Right renal cortex interstitium (tissue), 3 donors: Measurements from ENCODE around the gene ESPN. TPM values are rescaled to one million over a fixed set of nuclear protein-coding genes. Genes with fewer than 3 reads are reported as not detected.

Experiments used
- DNase-seq, 3 donors: peaks; one replicate each; pipeline ENCODE4 v3.0.0-alpha.2; 2013; ENCODE audit warnings: low read depth in 3 of 3, low spot score in 2 of 3
- polyA plus RNA-seq, 3 donors: library from polyadenylated mRNA; unstranded; fragments of 120-200 nt; gene quantifications; one replicate each; pipeline ENCODE4 v1.2.1, GENCODE V29; 2013; ENCODE audit not compliant: insufficient read length in 3 of 3

Gene ESPN
- polyA plus RNA-seq, 3 donors: 10.4 to 14.4 (median 12.2) TPM

GRCh38 chr1:6461538-6462411 is 37.2 kb downstream of the ESPN start:
- no peak for DNase-seq

- DNase-seq: no peak
These were observed 38.0 kb downstream of the ESPN start for GRCh38 chr1:6462412-6463119.

- DNase-seq: no peak
These were observed 38.5 kb downstream of the ESPN start for GRCh38 chr1:6463120-6463412.

- no peak for DNase-seq
These were observed 39.9 kb downstream of the ESPN start for GRCh38 chr1:6464514-6464836.

DNA sequence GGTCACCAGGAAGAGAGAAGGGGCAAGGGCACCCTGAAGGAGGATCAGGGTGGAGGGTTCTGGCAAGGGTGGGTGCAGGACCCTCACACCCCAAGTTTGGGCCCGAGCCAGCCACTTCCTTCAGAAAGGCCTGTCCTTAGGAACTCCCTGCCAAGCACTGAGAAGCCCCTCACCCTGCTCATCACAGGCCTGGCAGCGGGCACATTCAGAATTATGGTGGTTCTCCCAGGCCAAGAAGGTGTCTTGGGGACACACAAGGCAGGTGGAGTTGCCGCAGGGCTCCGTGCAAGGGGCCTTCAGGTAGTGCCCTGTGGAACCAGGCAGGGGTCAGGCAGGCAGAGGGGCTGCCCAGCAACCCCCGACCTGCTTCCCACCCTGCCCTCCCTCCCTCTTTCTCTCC is 40.3 kb downstream of the ESPN start:
- DNase-seq: no peak

DNA sequence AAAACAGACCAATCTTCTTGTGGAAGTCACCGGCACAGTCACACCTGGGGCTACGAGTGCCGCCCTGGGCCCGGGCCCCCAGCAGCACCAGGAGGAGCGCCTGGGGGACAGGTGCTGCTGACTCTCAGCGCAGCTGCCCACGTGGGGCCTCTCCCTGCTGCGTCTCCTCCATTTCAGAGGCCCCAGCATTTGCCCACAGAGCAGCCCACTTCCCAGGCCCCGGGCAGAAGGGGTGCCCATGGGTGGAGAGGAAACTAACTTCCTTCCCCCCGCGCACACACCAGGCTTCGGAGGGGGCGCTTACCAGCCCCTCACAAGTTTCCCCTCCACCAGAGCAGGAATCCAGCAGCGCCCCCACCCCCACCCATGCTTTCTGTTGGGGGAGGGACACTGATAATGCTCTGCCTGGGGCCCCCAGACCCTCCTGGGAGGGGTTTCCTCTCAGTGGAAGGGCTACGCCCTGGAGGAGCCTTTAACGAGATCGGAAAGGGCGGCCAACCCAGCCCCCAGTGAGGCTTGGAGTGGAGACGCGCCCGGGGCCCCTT is 41.0 kb downstream of the ESPN start:
- no peak for DNase-seq

DNA sequence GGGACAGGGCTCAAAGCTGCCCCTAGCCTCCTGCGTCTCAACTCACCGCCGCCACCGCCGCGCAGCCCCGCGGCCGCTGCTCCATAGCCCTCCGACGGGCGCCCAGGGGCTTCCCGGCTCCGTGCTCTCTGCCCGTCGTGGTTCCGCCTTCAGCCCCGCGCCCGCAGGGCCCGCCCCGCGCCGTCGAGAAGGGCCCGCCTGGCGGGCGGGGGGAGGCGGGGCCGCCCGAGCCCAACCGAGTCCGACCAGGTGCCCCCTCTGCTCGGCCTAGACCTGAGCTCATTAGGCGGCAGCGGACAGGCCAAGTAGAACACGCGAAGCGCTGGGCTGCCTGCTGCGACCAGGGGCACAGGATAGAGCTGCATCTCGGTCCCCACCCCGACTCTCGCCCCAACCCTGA is 41.4 kb downstream of the ESPN start, which contains the start of gene TNFRSF25:
Gene TNFRSF25 (minus strand): TSS at position 151 of the 400 bp plus-strand sequence. CDS start 66 bp downstream, at position 85.
- no peak for DNase-seq

DNA sequence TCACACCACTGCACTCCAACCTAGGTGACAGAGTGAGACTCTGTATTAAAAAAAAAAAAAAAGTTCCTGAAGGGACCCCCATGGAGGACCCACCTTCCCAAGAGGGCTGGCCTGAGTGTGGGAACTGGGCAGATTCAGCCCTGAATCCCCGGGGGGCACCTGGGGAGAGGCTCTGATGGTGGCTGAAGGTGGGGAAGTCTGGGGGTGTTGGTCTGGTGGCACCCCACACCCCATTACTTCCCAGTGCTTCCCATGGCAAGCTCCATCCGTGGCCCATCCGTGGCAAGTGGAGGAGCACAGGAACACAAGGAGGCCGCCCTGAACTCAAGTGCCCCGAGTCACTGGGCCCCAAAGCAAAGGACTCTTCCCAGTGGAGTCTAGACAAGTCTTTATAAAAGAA is 42.2 kb downstream of the ESPN start:
- no peak for DNase-seq

DNA sequence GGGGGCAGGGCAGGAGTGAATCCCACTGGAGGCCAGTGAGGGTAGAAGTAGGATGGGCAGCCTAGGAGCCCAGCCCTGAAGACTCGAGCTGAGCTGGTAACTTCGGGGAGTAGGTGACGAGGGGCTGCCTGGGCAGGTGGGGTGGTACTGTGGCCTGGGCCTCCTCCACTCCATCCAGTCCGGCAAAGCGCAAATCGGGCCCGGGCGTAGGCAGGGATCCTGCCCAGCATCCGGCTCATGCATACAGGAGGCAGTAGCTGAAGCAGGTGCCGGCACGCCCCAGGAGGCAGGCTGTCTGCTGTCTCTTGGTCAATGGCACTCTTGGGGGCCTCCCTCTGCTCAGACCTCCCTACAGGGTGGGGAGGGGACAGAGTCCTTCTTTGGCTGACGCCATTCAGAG is 42.6 kb downstream of the ESPN start:
- no peak for DNase-seq

DNA sequence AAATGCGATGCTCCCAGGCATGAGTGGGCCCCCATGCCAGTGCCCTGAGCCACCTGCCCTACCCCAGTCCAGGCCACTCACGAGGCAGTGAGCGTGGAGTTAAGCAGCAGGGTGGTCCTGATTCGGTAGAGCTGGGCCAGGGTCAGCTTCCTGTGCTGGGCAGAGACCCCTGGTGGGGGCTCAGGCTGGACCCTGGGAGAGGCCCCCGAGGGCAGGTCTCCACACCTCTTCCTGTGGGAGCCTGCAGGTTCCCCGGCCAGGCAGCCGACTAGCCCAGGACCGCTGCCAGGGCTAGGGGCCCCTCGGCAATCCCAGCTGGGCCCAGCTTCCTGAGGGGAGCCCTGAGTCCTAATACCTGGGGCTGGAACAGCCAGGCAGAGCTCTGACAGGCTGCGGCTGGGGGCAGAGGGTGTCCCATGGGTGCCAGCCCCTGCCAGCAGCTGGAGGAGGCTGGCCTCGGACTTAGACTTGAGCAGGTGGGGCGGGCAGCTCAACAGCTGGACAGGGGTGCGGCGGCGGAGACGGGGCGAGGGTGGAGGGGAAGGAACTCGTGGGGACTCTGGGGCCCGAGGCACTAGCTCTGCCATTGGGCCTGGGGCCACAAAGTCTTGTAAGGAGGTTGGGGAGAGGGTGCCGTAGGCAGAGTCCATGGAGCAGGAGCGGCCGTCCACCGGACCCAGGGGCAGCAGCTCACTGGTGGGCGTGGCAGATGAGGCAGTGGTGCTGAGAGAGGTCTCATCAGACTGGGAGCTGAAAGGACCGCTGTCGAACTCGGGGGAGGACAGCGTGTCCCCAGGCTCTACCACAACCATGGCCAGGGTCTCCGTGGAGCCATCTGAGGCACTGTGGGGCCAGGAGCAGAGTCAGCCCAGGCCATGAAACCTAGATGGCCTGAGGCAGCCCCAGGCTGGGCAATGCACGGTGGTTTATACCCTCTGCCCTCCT is 43.4 kb downstream of the ESPN start:
- DNase-seq: no peak

- no peak for DNase-seq
These were observed 44.3 kb downstream of the ESPN start for GRCh38 chr1:6468729-6469461.

GRCh38 chr1:6470132-6471085 is 45.8 kb downstream of the ESPN start:
- no peak for DNase-seq

DNA sequence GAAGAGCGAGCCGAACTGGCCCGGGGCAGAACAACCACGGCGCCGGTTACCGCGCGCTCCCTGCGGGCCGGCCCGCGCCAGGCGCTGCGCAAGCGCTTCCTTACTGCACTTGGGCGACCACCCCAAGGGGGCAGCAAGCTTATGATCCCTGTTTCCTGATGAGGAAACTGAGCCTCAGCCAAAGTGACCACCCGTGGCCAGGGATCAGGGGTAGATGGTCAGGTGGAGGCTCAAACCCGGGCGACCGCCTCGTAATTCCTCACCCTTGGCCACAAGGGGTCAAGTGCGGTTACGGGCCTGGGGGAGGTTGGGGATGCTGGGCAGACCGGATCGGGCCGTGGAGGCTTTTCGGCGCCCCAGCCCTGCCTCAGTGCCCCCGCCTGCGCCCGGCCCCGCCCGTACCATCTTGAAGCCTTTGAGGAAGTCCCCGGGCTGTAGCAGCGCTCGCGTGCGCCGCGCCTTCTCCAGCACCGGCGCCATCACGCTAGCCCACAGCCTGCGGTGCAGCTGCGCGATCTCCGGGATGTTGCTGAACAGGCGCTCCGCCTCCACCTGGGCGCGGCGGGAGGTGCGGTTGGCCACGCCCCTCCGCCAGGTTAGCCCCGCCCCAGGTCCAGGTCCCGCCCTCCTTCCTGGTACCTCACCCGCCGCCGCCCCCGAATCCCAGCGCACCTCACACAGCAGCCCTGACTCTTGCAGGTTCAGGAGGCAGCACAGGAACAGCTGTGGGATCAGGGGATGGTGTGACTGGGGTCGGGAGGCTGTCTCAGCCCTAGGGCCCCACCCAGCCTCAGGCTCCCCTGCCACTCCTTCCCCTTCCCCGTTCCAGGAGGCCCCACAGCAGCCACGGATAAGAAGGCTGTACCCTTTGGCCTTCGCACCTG is 46.8 kb downstream of the ESPN start:
- no peak for DNase-seq

DNA sequence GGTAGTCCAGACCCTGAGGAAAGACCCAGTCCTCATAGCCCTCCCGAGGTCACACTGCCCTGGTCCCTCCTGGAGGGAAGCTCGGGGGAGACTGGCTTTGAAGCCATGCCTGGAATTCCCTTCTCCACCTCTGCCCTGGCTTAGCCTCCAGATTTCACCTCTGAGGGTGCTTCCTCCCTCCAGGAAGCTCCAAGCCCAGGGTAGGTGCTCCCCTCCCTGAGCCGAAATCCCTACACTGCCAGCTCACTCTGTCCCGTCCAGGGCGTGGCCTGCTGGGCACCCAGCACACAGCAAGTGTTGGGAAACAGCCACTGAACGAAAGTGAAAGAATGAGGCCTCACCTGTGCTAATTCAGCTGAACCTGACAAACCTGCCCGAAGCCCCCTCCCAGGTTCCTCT is 47.4 kb downstream of the ESPN start:
- DNase-seq: no peak

DNA sequence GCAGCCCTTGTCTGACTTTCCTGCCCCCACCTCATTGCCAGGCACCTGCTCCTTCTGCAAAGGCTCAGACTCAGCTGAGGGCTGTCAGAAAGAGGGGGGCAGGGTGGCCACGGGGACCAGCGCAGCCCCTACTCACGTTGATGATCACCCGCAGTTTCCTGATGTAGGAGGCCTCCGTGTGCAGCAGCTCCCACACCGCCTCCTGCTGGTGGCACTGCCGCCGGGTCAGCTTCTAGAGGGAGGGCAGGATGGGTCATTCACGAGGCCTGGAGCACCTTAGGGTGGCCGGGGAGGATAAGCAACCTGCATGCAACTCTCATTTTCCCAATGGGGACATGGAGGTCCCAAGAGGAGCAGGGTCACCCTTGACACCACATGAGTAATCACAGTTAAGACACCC is 47.8 kb downstream of the ESPN start:
- DNase-seq: no peak

- DNase-seq: no peak
These were observed 48.6 kb downstream of the ESPN start for GRCh38 chr1:6473156-6473555.

DNA sequence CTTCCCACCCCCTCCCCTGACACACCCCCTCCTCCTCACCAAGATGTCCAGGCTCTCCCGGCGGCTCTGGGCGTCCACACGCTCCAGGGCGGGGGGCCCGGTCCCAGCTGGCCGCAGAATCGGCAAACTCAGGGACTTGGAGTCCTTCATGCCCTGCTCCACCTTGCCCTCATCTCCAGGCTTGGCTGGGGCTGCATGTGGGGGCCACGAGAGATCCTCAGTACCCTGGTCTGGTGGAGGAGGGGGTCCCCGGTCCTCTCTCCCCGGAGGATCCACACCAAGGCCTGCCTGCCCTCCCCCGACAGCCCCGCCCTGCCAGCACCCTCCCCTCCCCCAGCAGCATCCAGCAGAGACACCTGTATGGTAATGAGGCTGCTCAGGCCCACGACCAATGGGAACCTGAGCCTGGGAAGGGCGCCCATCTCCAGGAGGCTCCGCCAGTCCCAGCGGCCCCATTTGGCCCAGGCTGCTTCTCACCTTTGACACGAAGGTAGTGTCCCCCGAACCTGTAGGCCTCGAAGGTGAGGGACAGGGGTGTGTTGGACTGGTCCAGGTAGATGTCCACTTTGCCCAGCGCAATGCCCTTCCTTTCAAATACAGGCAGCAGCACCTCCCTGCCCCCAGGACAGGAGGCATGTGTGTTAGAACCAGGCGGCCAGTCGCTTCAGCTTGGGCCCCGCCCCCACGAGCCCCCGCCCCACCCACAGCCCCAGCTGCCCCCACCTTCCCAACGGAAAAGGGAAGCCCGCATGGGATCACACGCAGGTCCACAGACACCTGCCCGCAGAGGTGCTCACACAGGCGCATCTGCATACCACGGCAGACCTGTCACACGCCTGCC is 49.6 kb downstream of the ESPN start:
- no peak for DNase-seq
